HepG2 (cell line): ENCODE data around the gene ZBTB34. TPM values are rescaled to one million over a fixed set of nuclear protein-coding genes. Genes with fewer than 3 reads are reported as not detected.
A peak's percentile ranks its signal among the peaks of the same experiment; 100 is the strongest.

ENCODE experiments used
- BRCA1 ChIP-seq: sonication (generic); formaldehyde crosslinking; IDR thresholded peaks from 2 replicates; pipeline ENCODE4 v1.4.0; 2020; ENCODE audit warnings: missing genetic modification reagents
- CAMTA2 ChIP-seq: sonication (generic); formaldehyde crosslinking; IDR thresholded peaks from 2 replicates; pipeline ENCODE4 v1.4.0; 2020; ENCODE audit warnings: mild to moderate bottlenecking, missing genetic modification reagents, borderline replicate concordance
- CSRNP1 ChIP-seq: sonication (generic); formaldehyde crosslinking; IDR thresholded peaks from 2 replicates; pipeline ENCODE4 v1.8.1; 2023; ENCODE audit warnings: mild to moderate bottlenecking, missing genetic modification reagents
- IRF2 ChIP-seq: IDR thresholded peaks from 2 replicates; pipeline ENCODE4 v1.6.1; 2018; ENCODE audit warnings: missing genetic modification reagents, missing compliant biosample characterization
- MATR3 ChIP-seq: sonication (generic); formaldehyde crosslinking; IDR thresholded peaks from 2 replicates; pipeline ENCODE4 v1.4.0; 2020; ENCODE audit warnings: missing genetic modification reagents
- PAXIP1 ChIP-seq: sonication (generic); formaldehyde crosslinking; conservative IDR thresholded peaks from 2 replicates; pipeline ENCODE4 v1.4.0; 2020; ENCODE audit warnings: mild to moderate bottlenecking, missing genetic modification reagents, moderate library complexity
- RBM22 ChIP-seq: fragments of 200-400 bp; formaldehyde crosslinking; optimal IDR thresholded peaks from 2 replicates; pipeline ENCODE3; 2017; ENCODE audit warnings: mild to moderate bottlenecking, low read length, moderate library complexity
- TEAD2 ChIP-seq: sonication (generic); formaldehyde crosslinking; IDR thresholded peaks from 2 replicates; pipeline ENCODE4 v1.9.0; 2021; ENCODE audit warnings: missing genetic modification reagents
- ZFP36 ChIP-seq: fragments of 150-350 bp; IDR thresholded peaks from 2 replicates; pipeline ENCODE4 v1.6.1; 2018; ENCODE audit warnings: borderline replicate concordance, low read length, low read depth; ENCODE audit not compliant: partially characterized antibody
- ZNF264 ChIP-seq: sonication (generic); formaldehyde crosslinking; IDR thresholded peaks from 2 replicates; pipeline ENCODE4 v1.4.0; 2020; ENCODE audit warnings: missing genetic modification reagents
- ZNF441 ChIP-seq: sonication (generic); formaldehyde crosslinking; IDR thresholded peaks from 2 replicates; pipeline ENCODE4 v1.7.0; 2021; ENCODE audit warnings: missing genetic modification reagents, borderline replicate concordance
- ZNF737 ChIP-seq: sonication (generic); formaldehyde crosslinking; IDR thresholded peaks from 2 replicates; pipeline ENCODE4 v1.5.0; 2020; ENCODE audit warnings: missing genetic modification reagents, mild to moderate bottlenecking, borderline replicate concordance
- polyA plus RNA-seq, 8 experiments: library from polyadenylated mRNA; depleted of rRNA in 3 of 8; stranded (reverse) in 7 of 8; unstranded in 1 of 8; fragments of >200 nt; fragmentation: Illumina TruSeq in 4 of 8; extraction: Trizol in 4 of 8; gene quantifications; 2 replicates each; pipeline versions ENCODE4 v1.2.1 to v1.2.3, GENCODE V29; 2011 to 2016; ENCODE audit warnings: low read depth in 4 of 8, missing spikeins in 1 of 8, mixed read lengths in 1 of 8; ENCODE audit not compliant: insufficient read depth in 1 of 8
- total RNA-seq, 5 experiments: library from RNA; depleted of rRNA; stranded (reverse); fragments of >200 nt; fragmentation: Illumina TruSeq; extraction: Trizol; gene quantifications; 2 replicates each; pipeline ENCODE4 v1.2.3, GENCODE V29; 2016; ENCODE audit warnings: low read depth in 1 of 5
- TF ChIP-seq, protein P1 (sequence below): sonication (generic); formaldehyde crosslinking; IDR thresholded peaks from 2 replicates; pipeline ENCODE4 v1.4.0; 2020; ENCODE audit warnings: mild to moderate bottlenecking, low read depth, missing genetic modification reagents
- TF ChIP-seq, protein P2 (sequence below): sonication (generic); formaldehyde crosslinking; IDR thresholded peaks from 2 replicates; pipeline ENCODE4 v1.5.0; 2020; ENCODE audit warnings: mild to moderate bottlenecking, missing genetic modification reagents, borderline replicate concordance
- TF ChIP-seq, protein P3 (sequence below): sonication (generic); IDR thresholded peaks from 2 replicates; pipeline ENCODE4 v1.6.1; 2016; ENCODE audit warnings: low read depth, borderline replicate concordance

ZBTB34 gene
- total and polyA plus RNA-seq, 2 of the 13 experiments (the other 11 are each of a cell fraction or from before 2014, with no cell fraction given) = 5.9 to 8.7 TPM

DNA sequence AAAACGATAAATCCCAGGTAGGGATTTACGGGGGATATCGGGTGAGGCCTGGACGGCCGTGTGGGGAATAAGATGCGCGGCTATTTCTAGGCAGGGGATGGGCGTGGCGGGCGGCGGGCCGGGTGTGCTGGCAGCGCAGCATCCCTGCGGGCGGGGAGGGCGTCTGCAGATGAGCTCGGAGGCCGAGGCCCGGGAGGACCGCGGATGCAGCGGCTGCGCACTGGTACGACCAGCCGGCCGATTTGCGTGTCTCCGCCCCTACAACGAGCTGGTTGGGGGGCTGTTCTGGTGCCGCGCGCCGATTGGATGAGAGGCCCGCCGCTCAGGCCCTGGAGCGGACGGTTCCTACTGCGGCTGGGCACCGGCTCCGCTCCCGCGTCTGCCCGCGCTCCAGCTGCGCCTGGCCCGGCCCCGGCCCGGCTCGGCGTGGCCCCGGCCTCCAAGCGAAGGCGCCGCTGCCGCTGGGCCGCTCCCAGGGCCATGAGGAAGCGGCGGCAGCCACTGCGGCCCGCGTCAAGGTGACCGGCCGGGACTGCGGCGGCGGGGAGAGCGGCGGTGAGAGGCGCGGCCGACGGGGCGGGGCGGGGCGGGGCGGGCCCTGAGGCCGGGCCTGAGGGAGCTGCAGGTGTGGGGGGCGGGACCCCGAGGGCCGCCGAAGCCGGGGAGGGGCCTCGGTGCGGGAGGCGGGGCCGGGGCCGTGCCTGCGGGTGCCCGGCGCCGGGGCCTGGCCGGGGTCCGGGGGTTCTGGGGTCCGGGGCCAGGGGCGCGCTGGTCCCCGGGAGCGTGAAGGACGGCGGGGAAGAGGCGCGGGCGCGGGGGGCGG lies 54.2 kb downstream of the ZBTB34 start, which contains the start of gene RALGPS1 (continued):
- TF ChIP-seq, protein P1, sequence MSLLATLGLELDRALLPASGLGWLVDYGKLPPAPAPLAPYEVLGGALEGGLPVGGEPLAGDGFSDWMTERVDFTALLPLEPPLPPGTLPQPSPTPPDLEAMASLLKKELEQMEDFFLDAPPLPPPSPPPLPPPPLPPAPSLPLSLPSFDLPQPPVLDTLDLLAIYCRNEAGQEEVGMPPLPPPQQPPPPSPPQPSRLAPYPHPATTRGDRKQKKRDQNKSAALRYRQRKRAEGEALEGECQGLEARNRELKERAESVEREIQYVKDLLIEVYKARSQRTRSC (CRISPR knock-in tag) = no peak
- no peak for TF ChIP-seq CAMTA2 (CRISPR knock-in tag)
- 0 out of 2 replicates have a peak, but pooled peaks have one; percentile 17 for TF ChIP-seq IRF2
- no peak for TF ChIP-seq RBM22
- TF ChIP-seq MATR3 = no peak
- TF ChIP-seq, protein P2, sequence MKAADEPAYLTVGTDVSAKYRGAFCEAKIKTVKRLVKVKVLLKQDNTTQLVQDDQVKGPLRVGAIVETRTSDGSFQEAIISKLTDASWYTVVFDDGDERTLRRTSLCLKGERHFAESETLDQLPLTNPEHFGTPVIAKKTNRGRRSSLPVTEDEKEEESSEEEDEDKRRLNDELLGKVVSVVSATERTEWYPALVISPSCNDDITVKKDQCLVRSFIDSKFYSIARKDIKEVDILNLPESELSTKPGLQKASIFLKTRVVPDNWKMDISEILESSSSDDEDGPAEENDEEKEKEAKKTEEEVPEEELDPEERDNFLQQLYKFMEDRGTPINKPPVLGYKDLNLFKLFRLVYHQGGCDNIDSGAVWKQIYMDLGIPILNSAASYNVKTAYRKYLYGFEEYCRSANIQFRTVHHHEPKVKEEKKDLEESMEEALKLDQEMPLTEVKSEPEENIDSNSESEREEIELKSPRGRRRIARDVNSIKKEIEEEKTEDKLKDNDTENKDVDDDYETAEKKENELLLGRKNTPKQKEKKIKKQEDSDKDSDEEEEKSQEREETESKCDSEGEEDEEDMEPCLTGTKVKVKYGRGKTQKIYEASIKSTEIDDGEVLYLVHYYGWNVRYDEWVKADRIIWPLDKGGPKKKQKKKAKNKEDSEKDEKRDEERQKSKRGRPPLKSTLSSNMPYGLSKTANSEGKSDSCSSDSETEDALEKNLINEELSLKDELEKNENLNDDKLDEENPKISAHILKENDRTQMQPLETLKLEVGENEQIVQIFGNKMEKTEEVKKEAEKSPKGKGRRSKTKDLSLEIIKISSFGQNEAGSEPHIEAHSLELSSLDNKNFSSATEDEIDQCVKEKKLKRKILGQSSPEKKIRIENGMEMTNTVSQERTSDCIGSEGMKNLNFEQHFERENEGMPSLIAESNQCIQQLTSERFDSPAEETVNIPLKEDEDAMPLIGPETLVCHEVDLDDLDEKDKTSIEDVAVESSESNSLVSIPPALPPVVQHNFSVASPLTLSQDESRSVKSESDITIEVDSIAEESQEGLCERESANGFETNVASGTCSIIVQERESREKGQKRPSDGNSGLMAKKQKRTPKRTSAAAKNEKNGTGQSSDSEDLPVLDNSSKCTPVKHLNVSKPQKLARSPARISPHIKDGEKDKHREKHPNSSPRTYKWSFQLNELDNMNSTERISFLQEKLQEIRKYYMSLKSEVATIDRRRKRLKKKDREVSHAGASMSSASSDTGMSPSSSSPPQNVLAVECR (CRISPR knock-in tag) = peak; percentile 22; the same call in 1 of the 2 replicates
- no peak for TF ChIP-seq ZNF737 (CRISPR knock-in tag)
- no peak for TF ChIP-seq ZNF264 (CRISPR knock-in tag)
- TF ChIP-seq, protein P3, sequence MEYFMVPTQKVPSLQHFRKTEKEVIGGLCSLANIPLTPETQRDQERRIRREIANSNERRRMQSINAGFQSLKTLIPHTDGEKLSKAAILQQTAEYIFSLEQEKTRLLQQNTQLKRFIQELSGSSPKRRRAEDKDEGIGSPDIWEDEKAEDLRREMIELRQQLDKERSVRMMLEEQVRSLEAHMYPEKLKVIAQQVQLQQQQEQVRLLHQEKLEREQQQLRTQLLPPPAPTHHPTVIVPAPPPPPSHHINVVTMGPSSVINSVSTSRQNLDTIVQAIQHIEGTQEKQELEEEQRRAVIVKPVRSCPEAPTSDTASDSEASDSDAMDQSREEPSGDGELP = peak; percentile 44; the same call in 1 of the 2 replicates
- no peak for TF ChIP-seq PAXIP1 (CRISPR knock-in tag)
- no peak for TF ChIP-seq CSRNP1 (CRISPR knock-in tag)
- no peak for TF ChIP-seq TEAD2
- no peak for TF ChIP-seq BRCA1 (CRISPR knock-in tag)
- no peak for TF ChIP-seq ZFP36
- 0 out of 2 replicates have a peak, but pooled peaks have one; percentile 39 for TF ChIP-seq ZNF441 (CRISPR knock-in tag)
